GM08714 (cell line): ENCODE data around the gene SYT14.
A peak's percentile ranks its signal among the peaks of the same experiment; 100 is the strongest.
"Not testable (repeated sequence)": the region's sequence is repeated elsewhere in the genome, so short reads cannot be mapped to it uniquely, and the experiment has no call there.

ENCODE experiments used
- H3K4me3 ChIP-seq: fragments of 200-500 bp; sonication (Bioruptor generic); 2 replicates; pipeline ENCODE4 v1.5.1; 2014; ENCODE audit warnings: mild to moderate bottlenecking, low read length, inconsistent platforms
- ZNF274 ChIP-seq: IDR thresholded peaks from 2 replicates; pipeline ENCODE4 v1.6.1; 2012; ENCODE audit warnings: mild to moderate bottlenecking, low read depth, low read length

SYT14 gene

GRCh38 chr1:209937996-209938959, at the start of gene SYT14:
Gene SYT14 (plus strand): TSS chr1:209938217. CDS start chr1:209938265, 48 bp downstream.
- peak within 1 kb of the TSS; percentile 36 for H3K4me3 ChIP-seq
- no peak for TF ChIP-seq ZNF274

DNA sequence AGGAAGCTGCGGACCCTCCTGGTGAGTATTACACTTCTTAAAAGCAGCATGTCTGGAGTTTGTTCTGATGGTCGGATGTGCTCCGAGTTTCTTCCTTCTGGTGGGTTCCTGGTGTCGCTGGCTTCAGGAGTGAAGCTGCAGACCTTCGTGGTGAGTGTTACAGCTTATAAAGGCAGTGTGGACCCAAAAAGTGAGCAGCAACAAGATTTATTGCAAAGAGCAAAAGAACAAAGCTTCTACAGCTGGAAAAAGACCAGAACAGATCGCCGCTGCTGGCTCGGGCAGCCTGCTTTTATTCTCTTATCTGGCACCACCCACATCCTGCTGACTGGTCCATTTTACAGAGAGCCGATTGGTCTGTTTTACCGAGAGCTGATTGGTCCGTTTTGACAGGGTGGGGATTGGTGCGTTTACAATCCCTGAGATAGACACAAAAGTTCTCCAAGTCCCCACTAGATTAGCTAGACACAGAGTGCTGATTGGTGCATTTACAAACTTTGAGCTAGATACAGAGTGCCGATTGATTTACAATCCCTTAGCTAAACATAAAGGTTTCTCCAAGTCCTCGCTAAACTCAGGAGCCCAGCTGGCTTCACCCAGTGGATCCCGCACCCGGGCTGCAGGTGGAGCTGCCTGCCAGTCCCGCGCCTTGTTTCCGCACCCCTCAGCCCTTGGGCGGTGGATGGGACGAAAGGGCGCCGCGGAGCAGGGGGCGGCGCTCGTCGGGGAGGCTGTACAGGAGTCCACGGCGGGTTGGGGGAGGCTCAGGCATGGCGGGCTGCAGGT, 49.5 kb upstream of the SYT14 start:
- H3K4me3 ChIP-seq = not testable (repeated sequence)

DNA sequence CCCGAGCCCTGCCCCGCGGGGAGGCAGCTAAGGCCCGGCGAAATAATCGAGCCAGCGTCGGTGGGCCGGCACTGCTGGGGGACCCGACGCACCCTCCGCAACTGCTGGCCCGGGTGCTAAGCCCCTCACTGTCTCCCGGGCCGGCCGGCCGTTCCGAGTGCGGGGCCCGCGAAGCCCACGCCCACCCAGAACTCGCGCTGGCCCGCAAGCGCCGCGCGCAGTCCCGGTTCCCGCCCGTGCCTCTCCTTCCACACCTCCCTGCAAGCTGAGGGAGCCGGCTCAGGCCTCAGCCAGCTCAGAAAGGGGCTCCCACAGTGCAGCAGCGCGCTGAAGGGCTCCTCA, 49.0 kb upstream of the SYT14 start:
- TF ChIP-seq ZNF274 = no peak
- H3K4me3 ChIP-seq = no peak overlapping the region

GRCh38 chr1:209890641-209891330, 47.2 kb upstream of the SYT14 start:
- no peak overlapping the region for H3K4me3 ChIP-seq

DNA sequence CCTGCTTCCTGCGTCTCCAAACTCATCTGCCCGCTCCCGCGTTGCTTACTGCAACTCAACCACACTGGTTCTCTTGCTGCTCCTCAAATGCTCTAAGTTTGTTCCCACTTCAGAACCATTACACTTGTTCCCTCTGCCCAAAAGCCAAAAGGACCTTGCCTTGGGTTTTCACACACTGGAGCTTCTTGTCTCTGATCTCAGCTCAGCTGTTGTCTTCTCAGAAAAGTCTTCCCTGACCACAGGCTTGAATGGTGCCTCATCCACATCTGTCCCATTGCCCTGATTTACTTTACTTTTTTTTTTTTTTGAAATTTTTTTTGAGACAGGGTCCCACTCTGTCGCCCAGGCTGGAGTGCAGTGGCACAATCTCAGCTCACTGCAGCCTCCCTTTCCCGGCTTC, 44.3 kb upstream of the SYT14 start:
- no peak for TF ChIP-seq ZNF274
- H3K4me3 ChIP-seq = no peak overlapping the region

More at GRCh38 chr1:209890641-209891330, 47.2 kb upstream of the SYT14 start:
- TF ChIP-seq ZNF274 = no peak

GRCh38 chr1:209895709-209896108, 42.3 kb upstream of the SYT14 start:
- H3K4me3 ChIP-seq = no peak overlapping the region
- TF ChIP-seq ZNF274 = no peak

DNA sequence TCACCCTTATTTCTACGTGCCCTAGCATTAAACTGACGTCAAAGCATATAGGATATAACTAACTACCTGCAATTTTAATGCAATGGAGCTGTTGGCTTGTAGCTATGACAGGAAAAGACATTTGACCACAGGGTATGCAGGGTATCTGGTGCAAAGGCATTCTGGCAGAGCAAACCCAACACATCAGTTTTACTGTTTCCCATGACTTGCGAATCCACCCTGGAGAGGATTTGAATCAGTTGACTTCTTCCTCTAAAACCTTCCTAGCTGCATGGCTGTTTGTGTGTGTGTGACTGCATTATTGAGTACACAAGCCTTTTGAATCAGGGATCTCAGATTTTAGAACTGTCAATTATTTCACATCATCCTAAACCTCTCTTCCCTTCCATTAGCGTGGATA, 41.7 kb upstream of the SYT14 start:
- H3K4me3 ChIP-seq = no peak overlapping the region
- no peak for TF ChIP-seq ZNF274

DNA sequence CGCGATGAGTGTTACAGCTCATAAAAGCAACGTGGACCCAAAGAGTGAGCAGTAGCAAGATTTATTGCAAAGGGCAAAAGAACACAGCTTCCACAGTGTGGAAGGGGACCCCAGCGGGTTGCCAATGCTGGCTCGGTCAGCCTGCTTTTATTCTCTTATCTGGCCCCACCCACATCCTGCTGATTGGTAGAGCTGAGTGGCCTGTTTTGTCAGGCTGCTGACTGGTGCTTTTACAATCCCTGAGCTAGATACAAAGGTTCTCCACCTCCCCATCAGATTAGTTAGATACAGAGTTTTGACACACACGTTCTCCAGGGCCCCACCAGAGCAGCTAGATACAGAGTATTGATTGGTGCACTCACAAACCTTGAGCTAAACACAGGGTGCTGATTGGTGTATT, 39.7 kb upstream of the SYT14 start:
- not testable (repeated sequence) for H3K4me3 ChIP-seq

DNA sequence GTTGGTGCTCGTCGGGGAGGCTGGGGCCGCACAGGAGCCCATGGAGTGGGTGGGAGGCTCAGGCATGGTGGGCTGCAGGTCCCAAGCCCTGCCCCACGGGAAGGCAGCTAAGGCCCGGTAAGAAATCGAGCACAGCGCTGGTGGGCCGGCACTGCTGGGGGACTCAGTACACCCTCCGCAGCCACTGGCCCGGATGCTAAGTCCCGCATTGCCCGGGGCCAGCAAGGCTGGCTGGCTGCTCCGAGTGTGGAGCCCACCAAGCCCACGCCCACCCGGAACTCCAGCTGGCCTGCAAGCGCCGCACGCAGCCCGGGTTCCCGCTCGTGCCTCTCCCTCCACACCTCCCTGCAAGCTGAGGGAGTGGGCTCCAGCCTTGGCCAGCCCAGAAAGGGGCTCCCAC, 39.2 kb upstream of the SYT14 start:
- H3K4me3 ChIP-seq = not testable (repeated sequence)

DNA sequence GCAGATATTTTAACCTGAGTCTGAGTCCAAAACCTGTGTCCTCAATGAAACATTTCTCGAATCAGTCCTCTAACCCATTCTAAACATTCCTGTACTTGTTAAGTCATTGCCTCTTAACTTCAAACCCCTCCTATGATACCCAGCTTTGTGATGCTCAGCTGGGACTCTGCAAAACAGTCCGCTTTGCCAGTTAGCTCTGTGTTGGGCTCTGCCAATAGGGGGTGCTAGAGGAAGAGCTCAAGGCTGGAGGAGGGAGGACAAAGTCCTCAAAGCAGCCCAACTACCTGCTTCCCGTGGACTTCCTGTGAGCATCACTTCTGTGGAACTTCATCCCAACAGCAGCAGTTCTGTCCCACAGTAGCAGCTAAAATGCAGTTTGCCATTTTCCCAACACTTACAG, 38.1 kb upstream of the SYT14 start:
- no peak overlapping the region for H3K4me3 ChIP-seq
- no peak for TF ChIP-seq ZNF274

DNA sequence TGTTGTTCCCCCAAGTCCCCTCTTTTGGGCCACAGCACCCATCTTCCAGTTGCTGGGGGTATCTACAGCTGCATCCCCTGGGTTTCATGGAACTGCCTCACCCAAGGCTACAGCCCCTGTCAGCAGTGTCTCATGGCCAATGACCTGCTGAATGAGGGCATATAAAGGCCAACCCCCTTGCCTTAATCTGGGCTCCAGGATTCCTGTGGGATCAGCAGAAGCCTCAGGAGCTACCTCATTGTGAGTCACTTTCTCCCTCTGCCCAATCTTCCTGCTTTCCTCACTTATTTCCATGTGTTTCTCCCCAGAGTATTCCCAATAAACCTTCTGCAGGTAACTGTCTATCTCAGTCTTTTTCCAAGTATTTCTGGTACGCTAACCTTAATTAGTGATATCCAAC, 37.3 kb upstream of the SYT14 start:
- no peak for TF ChIP-seq ZNF274
- H3K4me3 ChIP-seq = no peak overlapping the region

- H3K4me3 ChIP-seq = no peak overlapping the region
- TF ChIP-seq ZNF274 = no peak
Measured at GRCh38 chr1:209901211-209901610, 36.8 kb upstream of the SYT14 start.

DNA sequence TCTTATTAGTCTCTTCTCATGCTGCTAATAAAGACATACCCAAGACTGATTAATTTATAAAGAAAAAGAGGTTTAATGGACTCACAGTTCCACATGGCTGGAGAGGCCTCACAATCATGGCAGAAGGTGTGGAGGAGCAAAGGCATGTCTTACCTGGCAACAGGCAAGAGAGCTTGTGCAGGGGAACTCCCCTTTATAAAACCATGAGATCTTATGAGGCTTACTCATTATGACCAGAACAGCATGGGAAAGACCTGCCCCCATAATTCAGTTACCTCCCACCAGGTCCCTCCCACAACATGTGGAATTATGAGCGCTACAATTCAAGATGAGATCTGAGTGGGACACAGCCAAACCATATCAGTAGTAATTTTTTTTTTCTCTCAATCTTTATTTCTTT, 33.2 kb upstream of the SYT14 start:
- not testable (repeated sequence) for H3K4me3 ChIP-seq

DNA sequence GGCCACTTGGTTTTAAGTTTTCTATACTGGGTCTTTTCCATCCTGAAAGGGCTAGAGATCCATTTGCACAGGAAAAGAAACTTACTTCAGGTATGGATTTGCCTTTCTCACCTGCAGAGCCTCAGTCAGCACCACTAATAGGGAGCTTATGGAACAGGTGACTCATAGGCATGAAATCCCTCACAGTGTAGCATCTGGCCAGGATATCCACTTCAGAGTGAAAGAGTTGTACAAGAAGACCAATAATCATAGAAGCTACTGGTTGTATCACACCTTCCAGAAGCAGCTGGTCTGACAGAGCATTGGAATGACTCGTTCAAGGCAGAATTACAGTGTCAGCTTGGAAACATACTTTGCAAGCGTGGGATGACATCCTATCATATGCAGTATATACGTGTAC, 26.3 kb upstream of the SYT14 start:
- no peak overlapping the region for H3K4me3 ChIP-seq
- no peak for TF ChIP-seq ZNF274

DNA sequence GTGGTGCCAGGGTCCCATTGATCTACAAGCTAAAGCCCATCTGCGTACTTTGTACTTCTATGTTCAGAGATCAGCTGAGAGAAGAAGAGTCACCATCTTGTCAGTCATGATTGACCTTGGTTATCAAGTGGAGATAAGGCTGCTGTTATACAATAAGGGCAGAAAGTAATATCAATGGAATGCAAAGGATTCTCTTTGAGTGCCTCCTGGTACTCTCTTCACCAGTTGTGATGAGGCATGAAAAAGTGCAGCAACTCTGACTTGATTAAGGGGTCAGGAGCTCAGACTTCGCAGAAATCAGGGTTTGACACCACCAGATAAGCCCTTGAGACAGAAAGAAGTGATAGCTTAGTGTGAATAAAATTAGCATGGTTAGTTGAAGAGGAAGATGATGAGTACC, 25.7 kb upstream of the SYT14 start:
- no peak for TF ChIP-seq ZNF274

GRCh38 chr1:209919637-209920036, 18.4 kb upstream of the SYT14 start:
- H3K4me3 ChIP-seq = not testable (repeated sequence)

More for the DNA sequence above, 25.7 kb upstream of the SYT14 start:
- H3K4me3 ChIP-seq = no peak overlapping the region
